ENCODE measurements around the gene ZFP82.

ZFP82 gene

GRCh38 chr19:36418287-36419001 is at the start of gene ZFP82:
TSS of gene ZFP82 (minus strand) at chr19:36418644. CDS start at chr19:36409789, 8,855 bp downstream.
- DNase-seq (ENCODE audit: low read depth) = peak; percentile 63

- peak; percentile 3 for DNase-seq (ENCODE audit: low read depth)
Measured at GRCh38 chr19:36460046-36460445, 41.6 kb upstream of the ZFP82 start.

GRCh38 chr19:36456831-36457230 is 38.4 kb upstream of the ZFP82 start:
- DNase-seq (ENCODE audit: low read depth) = no peak

DNA sequence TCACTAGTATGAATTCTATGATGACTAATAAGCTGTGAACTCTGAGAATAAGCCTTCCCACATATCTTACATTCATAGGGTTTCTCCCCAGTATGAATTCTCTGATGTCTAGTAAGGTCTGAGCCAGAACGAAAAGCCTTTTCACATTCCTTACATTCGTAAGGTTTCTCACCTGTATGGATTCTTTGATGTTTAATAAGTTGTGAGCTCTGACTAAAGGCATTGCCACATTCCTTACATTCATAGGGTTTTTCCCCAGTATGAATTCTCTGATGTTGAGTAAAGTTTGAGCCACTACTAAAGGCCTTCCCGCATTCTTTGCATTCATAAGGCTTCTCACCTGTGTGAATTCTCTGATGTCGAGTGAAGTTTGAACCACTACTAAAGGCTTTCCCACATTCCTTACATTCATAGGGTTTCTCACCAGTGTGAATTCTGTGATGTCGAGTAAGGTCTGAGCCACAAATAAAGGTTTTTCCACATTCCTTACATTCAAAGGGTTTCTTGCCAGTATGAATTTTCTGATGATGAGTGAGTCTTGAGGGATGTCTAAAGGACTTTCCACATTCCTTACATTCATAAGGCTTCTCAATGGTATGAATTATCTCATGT is 30.7 kb upstream of the ZFP82 start:
- no peak for DNase-seq (ENCODE audit: low read depth)

- no peak for DNase-seq (ENCODE audit: low read depth)
Measured at GRCh38 chr19:36441339-36441738, 22.9 kb upstream of the ZFP82 start.

GRCh38 chr19:36436531-36436930 is 18.1 kb upstream of the ZFP82 start:
- DNase-seq (ENCODE audit: low read depth) = no peak

- DNase-seq (ENCODE audit: low read depth) = no peak
Measured at GRCh38 chr19:36423925-36424324, 5.5 kb upstream of the ZFP82 start.

DNA sequence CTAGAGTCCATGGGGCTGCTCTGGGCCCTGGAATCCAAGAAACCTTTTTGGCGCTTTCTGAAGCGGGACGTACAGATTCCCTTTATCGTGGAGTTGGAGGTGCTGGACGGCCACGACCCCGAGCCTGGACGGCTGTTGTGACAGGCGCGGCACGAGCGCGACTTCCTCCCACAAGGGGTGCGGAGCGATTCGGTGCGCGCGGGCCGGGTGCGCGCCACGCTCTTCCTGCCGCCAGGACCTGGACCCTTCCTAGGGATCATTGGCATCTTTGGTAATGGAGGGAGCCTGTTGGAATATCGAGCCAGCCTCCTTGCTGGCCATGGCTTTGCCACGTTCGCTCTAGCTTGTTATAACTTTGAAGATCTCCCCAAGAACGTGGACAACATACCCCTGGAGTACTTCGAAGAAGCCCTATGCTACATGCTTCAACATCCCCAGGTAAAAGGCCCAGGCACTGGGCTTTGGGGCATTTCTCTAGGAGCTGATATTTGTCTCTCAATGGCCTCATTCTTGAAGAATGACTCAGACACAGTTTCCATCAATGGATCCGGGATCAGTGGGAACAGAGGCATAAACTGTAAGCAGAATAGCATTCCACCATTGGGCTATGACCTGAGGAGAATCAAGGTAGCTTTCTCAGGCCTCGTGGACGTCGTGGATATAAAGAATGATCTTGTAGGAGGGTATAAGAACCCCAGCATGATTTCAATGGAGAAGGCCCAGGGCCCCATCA is 3.5 kb upstream of the ZFP82 start:
- no peak for DNase-seq (ENCODE audit: low read depth)

DNA sequence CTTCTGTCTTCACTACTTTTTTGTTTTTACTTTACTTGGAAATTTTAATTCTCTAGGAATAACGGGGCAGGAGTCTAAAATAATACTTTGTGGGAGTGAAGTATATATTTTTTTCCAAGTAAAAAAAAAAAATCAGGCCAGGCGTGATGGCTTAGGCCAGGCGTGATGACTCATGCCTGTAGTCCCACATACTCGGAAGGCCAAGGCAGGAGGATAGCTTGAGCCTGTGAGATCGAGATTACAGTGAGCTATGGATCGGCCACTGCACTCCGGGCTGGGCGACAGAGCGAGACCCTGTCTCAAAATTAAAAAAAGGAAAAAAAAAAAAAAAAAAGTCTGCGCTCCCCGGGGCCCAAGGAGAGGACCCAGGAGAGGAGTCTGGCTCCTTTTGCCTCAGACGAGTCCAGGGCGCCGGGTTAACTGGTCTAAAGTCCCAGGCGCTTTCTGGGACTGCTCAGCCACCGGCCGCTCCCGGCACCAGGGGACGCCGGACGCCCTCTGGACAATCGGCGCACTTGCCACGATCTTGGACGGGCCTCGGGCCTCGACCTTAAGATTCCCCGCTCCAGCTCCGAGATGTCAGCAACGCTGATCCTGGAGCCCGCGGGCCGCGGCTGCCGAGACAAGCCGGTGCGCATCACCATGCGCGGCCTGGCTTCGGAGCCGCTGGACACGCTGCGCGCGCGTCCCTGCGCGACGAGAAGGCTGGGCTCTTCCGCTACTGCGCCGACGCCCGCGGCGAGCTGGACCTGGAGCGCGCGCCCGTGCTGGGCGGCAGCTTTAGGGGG is 2.7 kb upstream of the ZFP82 start:
- no peak for DNase-seq (ENCODE audit: low read depth)

- no peak for DNase-seq (ENCODE audit: low read depth)
Measured at GRCh38 chr19:36417752-36418286, 625 bp downstream of the ZFP82 start.

- no peak for DNase-seq (ENCODE audit: low read depth)
Measured at GRCh38 chr19:36409841-36410240, 8.6 kb downstream of the ZFP82 start.

GRCh38 chr19:36408101-36408500 is 10.3 kb downstream of the ZFP82 start:
- no peak for DNase-seq (ENCODE audit: low read depth)

DNA sequence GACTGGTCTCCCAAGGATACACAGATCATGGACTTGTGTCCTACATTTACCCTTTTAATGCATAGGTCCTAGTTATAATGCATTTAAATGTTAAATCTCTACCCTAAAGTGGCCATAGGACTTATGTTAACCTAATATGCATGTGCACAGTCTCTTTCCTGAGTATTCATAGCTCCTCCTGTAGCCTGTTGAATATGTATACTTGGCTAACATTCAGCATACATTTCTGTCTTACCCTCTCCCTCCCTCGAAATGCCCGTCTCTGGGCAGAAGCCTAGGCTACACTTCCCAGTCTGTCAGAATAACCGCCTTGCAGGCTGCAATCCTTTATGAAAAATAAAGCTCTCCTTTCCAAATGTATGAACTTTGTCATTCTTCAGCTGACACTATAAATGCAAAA is 13.9 kb downstream of the ZFP82 start:
- DNase-seq (ENCODE audit: low read depth) = no peak

GRCh38 chr19:36401475-36401874 is 17.0 kb downstream of the ZFP82 start:
- DNase-seq (ENCODE audit: low read depth) = no peak

DNA sequence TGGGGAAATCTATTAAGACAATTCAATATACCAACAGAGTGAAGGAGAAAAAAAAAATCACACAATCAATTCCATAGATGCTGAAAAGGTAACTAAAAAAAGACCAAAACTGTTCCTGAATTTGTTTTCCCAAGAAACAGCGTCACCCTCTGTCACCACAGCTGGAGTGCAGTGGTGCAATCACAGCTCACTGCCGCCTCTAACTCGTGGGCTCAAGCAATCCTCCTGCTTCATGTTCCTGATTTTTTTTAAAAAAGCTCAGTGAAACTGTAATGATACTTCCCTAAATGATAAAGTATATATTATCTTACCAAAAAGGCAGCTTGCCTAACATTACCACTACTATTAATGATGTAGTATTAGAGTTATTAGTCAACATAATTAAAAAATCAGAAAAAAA is 19.9 kb downstream of the ZFP82 start:
- no peak for DNase-seq (ENCODE audit: low read depth)

DNA sequence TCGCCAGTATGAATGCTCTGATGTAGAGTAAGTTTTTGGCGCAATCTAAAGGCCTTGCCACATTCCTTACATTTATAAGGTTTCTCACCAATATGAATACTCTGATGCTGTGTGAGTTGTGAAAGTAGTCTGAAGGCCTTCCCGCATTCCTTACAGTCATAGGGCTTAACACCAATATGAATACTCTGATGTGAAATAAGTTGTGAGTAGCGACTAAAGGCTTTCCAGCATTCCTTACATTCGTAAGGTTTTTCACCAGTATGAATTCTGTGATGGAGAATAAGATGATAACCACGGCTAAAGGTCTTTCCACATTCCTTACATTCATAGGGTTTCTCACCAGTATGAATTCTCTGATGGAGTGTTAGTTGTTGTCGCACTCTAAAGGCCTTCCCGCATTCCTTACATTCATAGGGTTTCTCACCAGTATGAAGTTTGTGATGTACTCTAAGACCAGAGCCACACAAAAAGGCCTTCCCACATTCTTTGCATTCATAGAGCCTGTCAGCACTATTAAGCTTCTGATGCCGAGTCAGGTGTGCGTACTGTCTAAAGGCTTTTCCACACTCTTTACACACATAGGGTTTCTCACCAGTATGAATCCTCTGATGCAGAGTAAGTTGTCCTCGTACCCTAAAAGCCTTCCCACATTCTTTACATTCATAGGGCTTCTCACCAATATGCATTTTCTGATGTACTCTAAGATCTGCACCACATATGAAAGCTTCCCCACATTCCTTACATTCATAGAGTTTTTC is 25.3 kb downstream of the ZFP82 start:
- DNase-seq (ENCODE audit: low read depth) = no peak

- DNase-seq (ENCODE audit: low read depth) = no peak
Measured at GRCh38 chr19:36379510-36379819, 39.0 kb downstream of the ZFP82 start.

DNA sequence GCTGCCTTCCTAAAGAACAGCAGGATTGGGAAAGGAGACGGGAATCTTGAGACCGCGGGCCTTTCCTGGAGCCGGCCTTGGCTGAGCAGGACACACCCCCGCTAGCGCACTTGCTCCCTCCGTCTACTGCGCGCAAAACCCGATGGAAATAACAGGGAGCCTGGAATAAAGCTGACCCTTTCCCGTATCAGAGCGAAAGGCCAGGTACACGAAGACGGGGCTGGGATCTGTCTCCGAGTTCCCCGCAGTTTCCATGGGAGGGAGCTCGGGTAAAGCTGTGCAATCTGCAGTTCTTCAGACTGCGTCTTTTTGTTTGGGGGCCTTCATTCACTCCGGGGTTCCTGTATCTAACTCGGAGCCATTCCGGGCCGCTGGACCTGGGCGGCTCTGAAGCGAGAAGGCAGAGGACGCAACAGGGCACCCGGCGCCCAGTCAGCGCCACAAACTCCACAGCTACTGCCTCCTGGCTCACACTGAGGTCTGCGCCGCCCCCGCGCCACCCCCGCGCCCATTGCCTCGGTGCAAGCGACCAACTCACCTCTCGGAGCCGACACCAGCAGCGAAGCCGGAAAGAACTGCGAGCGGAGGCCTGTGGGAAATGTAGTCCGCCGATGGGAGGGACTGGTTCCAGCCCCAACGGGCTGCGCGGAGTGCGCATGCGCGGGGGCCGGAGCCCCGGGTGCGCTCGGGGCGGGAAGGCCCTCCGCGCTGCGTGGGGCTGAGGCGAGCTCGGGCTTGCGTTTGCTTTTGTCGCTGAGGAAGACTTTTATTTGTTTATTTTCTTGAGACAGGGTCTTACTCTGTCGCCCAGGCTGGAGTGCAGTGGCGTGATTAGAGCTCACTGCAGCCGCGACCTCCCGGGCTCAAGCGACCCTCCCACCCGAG is 39.6 kb downstream of the ZFP82 start, which contains the start of gene ZFP14:
Gene ZFP14 (minus strand): TSS at position 577 of the 885 bp plus-strand sequence. CDS start 11,309 bp downstream, outside the sequence.
- peak; percentile 83 for DNase-seq (ENCODE audit: low read depth)

GRCh38 chr19:36377541-36378178 is 40.8 kb downstream of the ZFP82 start:
- no peak for DNase-seq (ENCODE audit: low read depth)

DNA sequence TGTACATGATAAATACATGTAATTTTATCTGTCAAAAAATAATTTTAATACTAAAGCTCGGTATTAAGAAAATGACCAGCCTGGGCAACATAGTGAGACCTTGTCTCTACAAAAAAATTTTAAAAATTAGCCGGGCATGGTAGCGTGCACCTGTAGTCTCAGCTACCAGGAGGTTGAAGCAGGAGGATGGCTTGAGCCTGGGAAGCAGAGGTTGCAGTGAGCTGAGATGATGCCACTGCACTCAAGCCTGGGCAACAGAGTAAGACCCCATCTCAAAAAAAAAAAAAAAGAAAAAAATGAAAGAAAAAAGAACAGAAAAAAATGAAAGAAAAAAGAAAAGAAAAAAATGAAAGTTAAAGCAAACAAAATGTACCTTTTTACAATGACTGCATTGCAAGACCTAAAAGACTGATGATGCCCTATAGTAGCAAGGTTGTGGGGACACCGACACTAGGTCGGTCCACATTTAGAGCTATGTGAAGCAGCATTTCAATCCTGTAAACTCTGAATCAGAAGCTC is 44.7 kb downstream of the ZFP82 start:
- no peak for DNase-seq (ENCODE audit: low read depth)

Measured in GM04504 (cell line).